ENCODE data around the gene SLC35F6. TPM values are rescaled to one million over a fixed set of nuclear protein-coding genes. Genes with fewer than 3 reads are reported as not detected.

The SLC35F6 gene
- total and polyA plus RNA-seq, 9 of the 15 experiments (the other 6 are each of a cell fraction or from before 2014, with no cell fraction given), result 11.9 to 47.3 (median 22.5) TPM

DNA sequence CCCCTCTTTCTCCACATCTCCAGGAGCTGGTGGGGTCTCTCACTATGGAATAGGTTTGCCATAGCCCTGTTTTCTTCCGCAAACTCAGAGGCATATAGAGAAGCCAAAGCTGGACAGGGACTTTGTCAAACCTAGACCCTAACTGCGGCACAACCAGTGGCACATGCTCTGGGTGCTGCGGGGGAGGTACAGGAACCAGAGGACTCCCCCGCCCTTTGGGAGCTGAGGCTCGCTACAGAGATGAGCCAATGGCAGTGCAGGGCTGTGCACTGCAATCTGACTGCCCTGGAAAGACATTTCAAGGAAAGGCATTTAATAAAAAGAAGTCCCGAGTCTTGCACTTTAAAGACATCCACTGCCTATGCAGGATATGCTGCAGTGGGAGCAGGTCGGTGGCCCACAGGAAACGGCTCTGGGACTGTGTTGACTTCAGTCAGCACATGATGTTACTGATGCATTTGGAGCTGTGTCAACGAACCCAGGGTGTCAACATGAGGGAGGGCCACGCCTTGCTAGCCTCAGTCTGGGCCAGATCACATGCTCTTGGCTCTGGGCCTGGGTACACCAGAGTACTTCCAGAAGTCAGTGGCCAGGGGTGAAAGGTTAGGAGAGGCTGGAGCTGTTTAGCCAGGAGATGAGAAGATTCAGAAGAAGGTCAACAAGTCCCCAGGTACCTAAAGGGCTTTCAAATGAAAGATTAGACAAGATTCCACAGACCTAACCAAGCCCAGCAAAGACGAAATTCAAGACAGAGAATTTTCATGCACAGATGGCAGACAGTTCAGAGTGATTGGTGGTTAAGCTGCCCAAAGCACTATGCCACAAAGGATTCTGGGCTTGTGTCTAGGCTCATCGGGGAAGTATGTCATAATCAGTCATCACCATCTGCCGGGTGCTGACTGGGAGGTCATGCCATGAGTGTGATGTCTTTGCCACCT lies 8.2 kb downstream of the SLC35F6 start (continued):
- TF ChIP-seq FOXA3 (CRISPR knock-in tag; conservative IDR thresholded peaks at IDR 0.05 in 1 of 2, IDR thresholded peaks at IDR 0.05 in 1 of 2) (peak in 1 of 2 experiments; percentile 72; a peak in 2 of 4 replicates), FOXA1 (IDR thresholded peaks at IDR 0.05; ENCODE audit: borderline replicate concordance) (no peak), RNF2 (IDR thresholded peaks at IDR 0.05) (peak; percentile 52; the same call in 1 of the 2 replicates), ERF (CRISPR knock-in tag; IDR thresholded peaks at IDR 0.05) (peak; percentile 37; the same call in 1 of the 2 replicates), ZNF140 (CRISPR knock-in tag; IDR thresholded peaks at IDR 0.05) (no peak), HMGN3 (IDR thresholded peaks at IDR 0.05; ENCODE audit: borderline replicate concordance, extremely low read depth, insufficient read length, low read depth, low read length) (no peak), ZNF644 (tag; IDR thresholded peaks at IDR 0.05; ENCODE audit: low read depth) (no peak), MYC (IDR thresholded peaks at IDR 0.05; ENCODE audit: low read depth, low read length) (peak; percentile 78), MYC (CRISPR knock-in tag; IDR thresholded peaks at IDR 0.05; ENCODE audit: borderline replicate concordance, low read depth) (no peak), ZNF766 (CRISPR knock-in tag; conservative IDR thresholded peaks at IDR 0.05) (no peak), GTF2E2 (tag; IDR thresholded peaks at IDR 0.05) (no peak), ZNF124 (CRISPR knock-in tag; IDR thresholded peaks at IDR 0.05) (no peak), ZNF77 (CRISPR knock-in tag; IDR thresholded peaks at IDR 0.05) (no peak), SMAD2 (IDR thresholded peaks at IDR 0.05; ENCODE audit: low read depth, low read length) (no peak), CBX8 (IDR thresholded peaks at IDR 0.05; ENCODE audit: borderline replicate concordance, extremely low read depth, low read depth, low read length, poor library complexity, severe bottlenecking) (no peak), NR3C1 (CRISPR knock-in tag; IDR thresholded peaks at IDR 0.05) (no peak), ZFX (CRISPR knock-in tag; IDR thresholded peaks at IDR 0.05) (no peak), MTF1 (CRISPR knock-in tag; IDR thresholded peaks at IDR 0.05; ENCODE audit: borderline replicate concordance) (no peak), SRSF3 (IDR thresholded peaks at IDR 0.05; ENCODE audit: insufficient read depth, low read length) (no peak), KAT7 (CRISPR knock-in tag; IDR thresholded peaks at IDR 0.05; ENCODE audit: borderline replicate concordance) (no peak), BRD4 (IDR thresholded peaks at IDR 0.05) (no peak)
- TF ChIP-seq, protein P1, sequence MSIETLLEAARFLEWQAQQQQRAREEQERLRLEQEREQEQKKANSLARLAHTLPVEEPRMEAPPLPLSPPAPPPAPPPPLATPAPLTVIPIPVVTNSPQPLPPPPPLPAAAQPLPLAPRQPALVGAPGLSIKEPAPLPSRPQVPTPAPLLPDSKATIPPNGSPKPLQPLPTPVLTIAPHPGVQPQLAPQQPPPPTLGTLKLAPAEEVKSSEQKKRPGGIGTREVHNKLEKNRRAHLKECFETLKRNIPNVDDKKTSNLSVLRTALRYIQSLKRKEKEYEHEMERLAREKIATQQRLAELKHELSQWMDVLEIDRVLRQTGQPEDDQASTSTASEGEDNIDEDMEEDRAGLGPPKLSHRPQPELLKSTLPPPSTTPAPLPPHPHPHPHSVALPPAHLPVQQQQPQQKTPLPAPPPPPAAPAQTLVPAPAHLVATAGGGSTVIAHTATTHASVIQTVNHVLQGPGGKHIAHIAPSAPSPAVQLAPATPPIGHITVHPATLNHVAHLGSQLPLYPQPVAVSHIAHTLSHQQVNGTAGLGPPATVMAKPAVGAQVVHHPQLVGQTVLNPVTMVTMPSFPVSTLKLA (conservative IDR thresholded peaks at IDR 0.05), result peak; percentile 48 to 60; a peak in 3 of 4 replicates
- TF ChIP-seq, protein P2, sequence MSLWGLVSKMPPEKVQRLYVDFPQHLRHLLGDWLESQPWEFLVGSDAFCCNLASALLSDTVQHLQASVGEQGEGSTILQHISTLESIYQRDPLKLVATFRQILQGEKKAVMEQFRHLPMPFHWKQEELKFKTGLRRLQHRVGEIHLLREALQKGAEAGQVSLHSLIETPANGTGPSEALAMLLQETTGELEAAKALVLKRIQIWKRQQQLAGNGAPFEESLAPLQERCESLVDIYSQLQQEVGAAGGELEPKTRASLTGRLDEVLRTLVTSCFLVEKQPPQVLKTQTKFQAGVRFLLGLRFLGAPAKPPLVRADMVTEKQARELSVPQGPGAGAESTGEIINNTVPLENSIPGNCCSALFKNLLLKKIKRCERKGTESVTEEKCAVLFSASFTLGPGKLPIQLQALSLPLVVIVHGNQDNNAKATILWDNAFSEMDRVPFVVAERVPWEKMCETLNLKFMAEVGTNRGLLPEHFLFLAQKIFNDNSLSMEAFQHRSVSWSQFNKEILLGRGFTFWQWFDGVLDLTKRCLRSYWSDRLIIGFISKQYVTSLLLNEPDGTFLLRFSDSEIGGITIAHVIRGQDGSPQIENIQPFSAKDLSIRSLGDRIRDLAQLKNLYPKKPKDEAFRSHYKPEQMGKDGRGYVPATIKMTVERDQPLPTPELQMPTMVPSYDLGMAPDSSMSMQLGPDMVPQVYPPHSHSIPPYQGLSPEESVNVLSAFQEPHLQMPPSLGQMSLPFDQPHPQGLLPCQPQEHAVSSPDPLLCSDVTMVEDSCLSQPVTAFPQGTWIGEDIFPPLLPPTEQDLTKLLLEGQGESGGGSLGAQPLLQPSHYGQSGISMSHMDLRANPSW (CRISPR knock-in tag; IDR thresholded peaks at IDR 0.05), result 0 out of 2 replicates have a peak, but pooled peaks have one; percentile 37

Data from K562 (cell line).